Neuron (in vitro differentiated cells): ENCODE measurements around the gene CHM.
"Not testable (repeated sequence)": the region's sequence is repeated elsewhere in the genome, so short reads cannot be mapped to it uniquely, and the experiment has no call there.

Experiments used
- H2AFZ ChIP-seq: one replicate; pipeline ENCODE4 v1.6.1; 2013; ENCODE audit warnings: low read depth, mild to moderate bottlenecking, inconsistent platforms, low read length, moderate library complexity
- H3K27me3 ChIP-seq: one replicate; pipeline ENCODE4 v1.6.1; 2013; ENCODE audit warnings: low read length; ENCODE audit not compliant: insufficient read depth
- H3K36me3 ChIP-seq: one replicate; pipeline ENCODE4 v1.6.1; 2013; ENCODE audit warnings: low read length; ENCODE audit not compliant: insufficient read depth
- H3K4me1 ChIP-seq: one replicate; pipeline ENCODE4 v1.6.1; 2013; ENCODE audit warnings: low read length; ENCODE audit not compliant: insufficient read depth
- H3K4me3 ChIP-seq: 2 replicates; pipeline ENCODE4 v1.5.1; 2013; ENCODE audit warnings: mild to moderate bottlenecking, low read length, moderate library complexity
- H3K9me3 ChIP-seq: one replicate; pipeline ENCODE4 v1.6.1; 2013; ENCODE audit warnings: low read length

The CHM gene

GRCh38 chrX:85922821-85923220 is 124.5 kb downstream of the CHM start:
- Histone ChIP-seq H3K9me3 (no peaks in the 10 kb centered on the region), H2AFZ (no peak overlapping the region), H3K36me3 (no peaks in the 10 kb centered on the region), H3K4me3 (no peak overlapping the region), H3K27me3 (no peaks in the 10 kb centered on the region), H3K4me1 (no peaks in the 10 kb centered on the region)

GRCh38 chrX:85916656-85917280 is 130.6 kb downstream of the CHM start:
- not testable (repeated sequence) for H3K4me1 ChIP-seq, H2AFZ ChIP-seq, H3K27me3 ChIP-seq, H3K4me3 ChIP-seq, H3K36me3 ChIP-seq, H3K9me3 ChIP-seq

- Histone ChIP-seq H2AFZ (no peak overlapping the region), H3K4me1 (no peaks in the 10 kb centered on the region), H3K36me3 (no peaks in the 10 kb centered on the region), H3K9me3 (no peaks in the 10 kb centered on the region), H3K4me3 (no peak overlapping the region), H3K27me3 (no peaks in the 10 kb centered on the region)
Observed at GRCh38 chrX:85914431-85914830, 132.9 kb downstream of the CHM start.

GRCh38 chrX:85907316-85907715 is 140.0 kb downstream of the CHM start:
- Histone ChIP-seq H3K4me3 (no peak overlapping the region), H3K9me3 (no peaks in the 10 kb centered on the region), H3K4me1 (no peaks in the 10 kb centered on the region), H3K36me3 (no peaks in the 10 kb centered on the region), H3K27me3 (no peaks in the 10 kb centered on the region), H2AFZ (no peak overlapping the region)

GRCh38 chrX:85906399-85906798 is 141.0 kb downstream of the CHM start:
- Histone ChIP-seq H3K4me1 (no peaks in the 10 kb centered on the region), H2AFZ (no peak overlapping the region), H3K4me3 (no peak overlapping the region), H3K27me3 (no peaks in the 10 kb centered on the region), H3K36me3 (no peaks in the 10 kb centered on the region), H3K9me3 (no peaks in the 10 kb centered on the region)

GRCh38 chrX:85905851-85906250 is 141.5 kb downstream of the CHM start:
- Histone ChIP-seq H2AFZ (no peak overlapping the region), H3K4me1 (no peaks in the 10 kb centered on the region), H3K9me3 (no peaks in the 10 kb centered on the region), H3K36me3 (no peaks in the 10 kb centered on the region), H3K4me3 (no peak overlapping the region), H3K27me3 (no peaks in the 10 kb centered on the region)

- no peaks in the 10 kb centered on the region for H3K9me3 ChIP-seq
- no peaks in the 10 kb centered on the region for H3K27me3 ChIP-seq
- H3K36me3 ChIP-seq: no peaks in the 10 kb centered on the region
- H3K4me3 ChIP-seq: no peak overlapping the region
- no peak overlapping the region for H2AFZ ChIP-seq
- H3K4me1 ChIP-seq: no peaks in the 10 kb centered on the region
Observed at GRCh38 chrX:85903692-85904471, 143.5 kb downstream of the CHM start.

- Histone ChIP-seq H2AFZ (no peak overlapping the region), H3K4me1 (no peaks in the 10 kb centered on the region), H3K36me3 (no peaks in the 10 kb centered on the region), H3K27me3 (no peaks in the 10 kb centered on the region), H3K9me3 (no peaks in the 10 kb centered on the region), H3K4me3 (no peak overlapping the region)
Observed at GRCh38 chrX:85897362-85898126, 149.8 kb downstream of the CHM start.

GRCh38 chrX:85882601-85883000 is 164.8 kb downstream of the CHM start:
- H2AFZ ChIP-seq: no peak overlapping the region
- H3K36me3 ChIP-seq: no peaks in the 10 kb centered on the region
- H3K27me3 ChIP-seq: no peaks in the 10 kb centered on the region
- H3K4me3 ChIP-seq: no peak overlapping the region
- H3K9me3 ChIP-seq: peaks cover 1% of the 10 kb centered on the region
- H3K4me1 ChIP-seq: no peaks in the 10 kb centered on the region

- no peaks in the 10 kb centered on the region for H3K4me1 ChIP-seq
- no peaks in the 10 kb centered on the region for H3K9me3 ChIP-seq
- H3K27me3 ChIP-seq: no peaks in the 10 kb centered on the region
- H3K36me3 ChIP-seq: no peaks in the 10 kb centered on the region
- no peak overlapping the region for H2AFZ ChIP-seq
- no peak overlapping the region for H3K4me3 ChIP-seq
Observed at GRCh38 chrX:85870585-85870984, 176.8 kb downstream of the CHM start.

- H3K4me3 ChIP-seq: no peak overlapping the region
- H3K9me3 ChIP-seq: no peaks in the 10 kb centered on the region
- peaks cover 5% of the 10 kb centered on the region for H3K36me3 ChIP-seq
- no peaks in the 10 kb centered on the region for H3K4me1 ChIP-seq
- no peak overlapping the region for H2AFZ ChIP-seq
- H3K27me3 ChIP-seq: no peaks in the 10 kb centered on the region
Observed at GRCh38 chrX:85865324-85865723, 182.0 kb downstream of the CHM start.

GRCh38 chrX:85859426-85859825 is 187.9 kb downstream of the CHM start:
- H3K27me3 ChIP-seq: no peaks in the 10 kb centered on the region
- no peaks in the 10 kb centered on the region for H3K4me1 ChIP-seq
- H3K36me3 ChIP-seq: peaks cover 4% of the 10 kb centered on the region
- no peak overlapping the region for H3K4me3 ChIP-seq
- no peaks in the 10 kb centered on the region for H3K9me3 ChIP-seq
- no peak overlapping the region for H2AFZ ChIP-seq

- Histone ChIP-seq H3K27me3 (no peaks in the 10 kb centered on the region), H3K4me1 (no peaks in the 10 kb centered on the region), H3K36me3 (no peaks in the 10 kb centered on the region), H3K9me3 (no peaks in the 10 kb centered on the region), H2AFZ (no peak overlapping the region), H3K4me3 (no peak overlapping the region)
Observed at GRCh38 chrX:85851418-85851817, 195.9 kb downstream of the CHM start.
